ENCODE results near the gene ZNF618.

DNA sequence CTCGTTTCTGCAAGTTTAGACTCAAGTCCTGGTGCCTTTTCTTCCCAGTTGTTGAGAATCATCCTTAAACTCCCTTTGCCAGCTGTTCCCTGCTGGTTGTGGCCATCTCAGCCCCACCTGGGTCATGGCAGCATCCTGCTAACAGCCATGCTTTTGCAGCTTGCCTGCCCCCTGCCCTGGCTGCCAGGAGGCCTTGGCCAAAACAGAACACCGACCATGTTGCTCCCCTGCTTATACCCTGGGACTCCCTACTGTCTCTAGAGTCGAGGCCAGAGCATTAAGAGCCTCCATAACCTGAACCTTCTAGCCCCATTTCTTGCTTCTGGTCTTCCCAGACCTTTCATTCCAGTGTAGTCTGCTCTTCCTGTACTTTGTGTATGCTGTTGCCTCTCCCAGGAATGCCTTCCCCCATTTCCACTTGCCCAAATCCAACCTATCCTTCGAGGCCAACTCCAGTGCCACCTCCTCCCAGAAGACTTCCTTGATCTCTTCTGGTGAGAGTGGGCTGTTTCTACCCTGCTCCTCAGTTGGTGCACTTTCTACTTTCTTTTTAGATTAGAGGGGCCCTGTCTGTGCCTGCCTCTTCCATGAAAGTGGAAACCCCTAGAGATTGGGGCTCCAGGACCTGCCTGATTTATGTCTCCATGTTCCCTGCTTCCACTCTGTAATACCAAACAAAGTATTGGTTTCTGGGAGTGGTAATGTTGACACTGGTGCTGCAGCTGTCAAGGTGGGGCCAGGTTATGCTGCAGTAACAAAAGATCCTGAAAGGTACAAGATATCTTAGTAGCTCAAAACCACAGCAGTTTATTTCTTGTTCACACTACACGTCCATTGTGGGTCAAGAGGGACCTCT, 113.8 kb downstream of the ZNF618 start:
- TF ChIP-seq, protein P1, sequence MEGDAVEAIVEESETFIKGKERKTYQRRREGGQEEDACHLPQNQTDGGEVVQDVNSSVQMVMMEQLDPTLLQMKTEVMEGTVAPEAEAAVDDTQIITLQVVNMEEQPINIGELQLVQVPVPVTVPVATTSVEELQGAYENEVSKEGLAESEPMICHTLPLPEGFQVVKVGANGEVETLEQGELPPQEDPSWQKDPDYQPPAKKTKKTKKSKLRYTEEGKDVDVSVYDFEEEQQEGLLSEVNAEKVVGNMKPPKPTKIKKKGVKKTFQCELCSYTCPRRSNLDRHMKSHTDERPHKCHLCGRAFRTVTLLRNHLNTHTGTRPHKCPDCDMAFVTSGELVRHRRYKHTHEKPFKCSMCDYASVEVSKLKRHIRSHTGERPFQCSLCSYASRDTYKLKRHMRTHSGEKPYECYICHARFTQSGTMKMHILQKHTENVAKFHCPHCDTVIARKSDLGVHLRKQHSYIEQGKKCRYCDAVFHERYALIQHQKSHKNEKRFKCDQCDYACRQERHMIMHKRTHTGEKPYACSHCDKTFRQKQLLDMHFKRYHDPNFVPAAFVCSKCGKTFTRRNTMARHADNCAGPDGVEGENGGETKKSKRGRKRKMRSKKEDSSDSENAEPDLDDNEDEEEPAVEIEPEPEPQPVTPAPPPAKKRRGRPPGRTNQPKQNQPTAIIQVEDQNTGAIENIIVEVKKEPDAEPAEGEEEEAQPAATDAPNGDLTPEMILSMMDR (IDR thresholded peaks at IDR 0.05), result no peak
- TF ChIP-seq, protein P2, sequence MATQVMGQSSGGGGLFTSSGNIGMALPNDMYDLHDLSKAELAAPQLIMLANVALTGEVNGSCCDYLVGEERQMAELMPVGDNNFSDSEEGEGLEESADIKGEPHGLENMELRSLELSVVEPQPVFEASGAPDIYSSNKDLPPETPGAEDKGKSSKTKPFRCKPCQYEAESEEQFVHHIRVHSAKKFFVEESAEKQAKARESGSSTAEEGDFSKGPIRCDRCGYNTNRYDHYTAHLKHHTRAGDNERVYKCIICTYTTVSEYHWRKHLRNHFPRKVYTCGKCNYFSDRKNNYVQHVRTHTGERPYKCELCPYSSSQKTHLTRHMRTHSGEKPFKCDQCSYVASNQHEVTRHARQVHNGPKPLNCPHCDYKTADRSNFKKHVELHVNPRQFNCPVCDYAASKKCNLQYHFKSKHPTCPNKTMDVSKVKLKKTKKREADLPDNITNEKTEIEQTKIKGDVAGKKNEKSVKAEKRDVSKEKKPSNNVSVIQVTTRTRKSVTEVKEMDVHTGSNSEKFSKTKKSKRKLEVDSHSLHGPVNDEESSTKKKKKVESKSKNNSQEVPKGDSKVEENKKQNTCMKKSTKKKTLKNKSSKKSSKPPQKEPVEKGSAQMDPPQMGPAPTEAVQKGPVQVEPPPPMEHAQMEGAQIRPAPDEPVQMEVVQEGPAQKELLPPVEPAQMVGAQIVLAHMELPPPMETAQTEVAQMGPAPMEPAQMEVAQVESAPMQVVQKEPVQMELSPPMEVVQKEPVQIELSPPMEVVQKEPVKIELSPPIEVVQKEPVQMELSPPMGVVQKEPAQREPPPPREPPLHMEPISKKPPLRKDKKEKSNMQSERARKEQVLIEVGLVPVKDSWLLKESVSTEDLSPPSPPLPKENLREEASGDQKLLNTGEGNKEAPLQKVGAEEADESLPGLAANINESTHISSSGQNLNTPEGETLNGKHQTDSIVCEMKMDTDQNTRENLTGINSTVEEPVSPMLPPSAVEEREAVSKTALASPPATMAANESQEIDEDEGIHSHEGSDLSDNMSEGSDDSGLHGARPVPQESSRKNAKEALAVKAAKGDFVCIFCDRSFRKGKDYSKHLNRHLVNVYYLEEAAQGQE (IDR thresholded peaks at IDR 0.05; ENCODE audit: insufficient read depth in 1 of 2, low read depth in 2 of 2, low read length in 1 of 2), result no peak

Measured in Panc1 (cell line).